ENCODE data around the gene NGFR. TPM values are rescaled to one million over a fixed set of nuclear protein-coding genes. Genes with fewer than 3 reads are reported as not detected.

The NGFR gene
- total RNA-seq, 1 donor from 2014 or later: 14.7 TPM

DNA sequence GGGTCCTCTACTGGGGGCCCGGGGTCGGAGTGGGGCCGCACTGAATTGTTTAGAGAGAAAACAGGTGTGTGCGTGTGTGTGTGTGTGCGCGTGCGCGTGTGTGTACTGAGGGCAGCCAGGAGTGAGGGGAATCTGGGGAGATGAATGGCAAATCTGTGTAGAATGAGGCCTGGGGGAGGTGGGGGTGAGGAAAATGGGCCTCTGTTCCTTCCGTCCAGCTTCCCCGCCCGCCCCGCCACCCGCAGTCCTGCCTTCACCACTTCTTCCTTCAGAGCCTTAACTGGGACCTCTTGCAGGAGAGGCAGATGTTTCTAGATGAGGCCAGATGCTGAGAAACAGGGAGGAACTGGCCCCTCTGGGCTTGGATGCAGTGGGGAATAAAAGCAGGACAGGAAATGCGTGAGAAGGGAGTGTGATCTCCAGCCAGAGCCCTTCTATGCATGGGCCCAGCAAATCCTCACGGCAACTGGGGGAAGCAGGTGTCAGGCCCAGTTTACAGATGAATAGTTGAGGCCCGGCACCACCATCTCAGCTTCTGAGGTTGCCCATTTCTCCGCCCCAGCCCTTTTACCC lies 29.7 kb upstream of the NGFR start:
- Mint-ChIP-seq H3K4me3 (no peak overlapping the region), H3K27ac (no peak overlapping the region), H3K36me3 (no peaks in the 10 kb centered on the region), H3K27me3 (ENCODE audit: low read depth) (peaks cover 62% of the 10 kb centered on the region), H3K4me1 (peaks cover 19% of the 10 kb centered on the region), H3K9me3 (peaks cover 4% of the 10 kb centered on the region)
- DNase-seq (ENCODE audit: low spot score in 2 of 2, unreplicated experiment in 2 of 2): no peak
- TF ChIP-seq CTCF (IDR thresholded peaks at IDR 0.05; ENCODE audit: unreplicated experiment): no peak

- H3K27me3 Mint-ChIP-seq (ENCODE audit: low read depth): peaks cover 62% of the 10 kb centered on the region
- peaks cover 4% of the 10 kb centered on the region for H3K9me3 Mint-ChIP-seq
- no peak overlapping the region for H3K27ac Mint-ChIP-seq
- H3K4me3 Mint-ChIP-seq: no peak overlapping the region
- DNase-seq (ENCODE audit: low spot score in 2 of 2, unreplicated experiment in 2 of 2): no peak
- H3K36me3 Mint-ChIP-seq: no peaks in the 10 kb centered on the region
- TF ChIP-seq CTCF (IDR thresholded peaks at IDR 0.05; ENCODE audit: unreplicated experiment): no peak
- peaks cover 28% of the 10 kb centered on the region for H3K4me1 Mint-ChIP-seq
Observed at GRCh38 chr17:49466436-49466835, 28.7 kb upstream of the NGFR start.

- no peak for DNase-seq (ENCODE audit: low spot score in 2 of 2, unreplicated experiment in 2 of 2)
- Mint-ChIP-seq H3K9me3 (peaks cover 4% of the 10 kb centered on the region), H3K4me3 (no peak overlapping the region), H3K36me3 (no peaks in the 10 kb centered on the region), H3K27me3 (ENCODE audit: low read depth) (peaks cover 64% of the 10 kb centered on the region), H3K4me1 (peaks cover 35% of the 10 kb centered on the region), H3K27ac (no peak overlapping the region)
- TF ChIP-seq CTCF (IDR thresholded peaks at IDR 0.05; ENCODE audit: unreplicated experiment): no peak
Observed at GRCh38 chr17:49467175-49467574, 27.9 kb upstream of the NGFR start.

DNA sequence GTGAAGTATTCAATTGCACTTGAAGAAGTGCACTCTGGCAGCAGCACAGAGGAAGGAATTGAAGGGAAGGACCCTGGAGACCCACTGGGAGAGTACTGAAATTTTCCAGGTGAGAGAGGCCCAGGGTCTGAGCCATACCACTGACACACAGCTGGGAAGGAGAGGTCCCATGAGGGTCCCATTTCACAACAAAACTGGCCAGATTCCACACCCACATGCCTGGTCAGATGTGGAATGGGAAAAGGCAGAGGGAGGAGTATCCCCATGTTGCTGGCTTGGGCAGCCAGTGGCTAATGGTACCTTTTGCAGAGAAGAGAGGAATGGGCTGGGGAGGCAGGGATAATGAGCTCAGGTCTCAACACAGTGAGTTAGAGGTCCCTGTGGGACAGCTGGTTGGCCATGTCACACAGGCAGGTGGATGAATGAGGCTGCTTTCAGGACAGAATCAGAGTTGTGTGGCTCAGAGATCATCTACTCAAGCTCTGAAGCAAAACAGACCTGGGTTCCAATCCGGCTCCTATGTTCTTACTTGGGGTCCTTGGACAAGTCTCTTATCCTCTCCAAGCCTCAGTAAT lies 26.2 kb upstream of the NGFR start:
- Mint-ChIP-seq H3K9me3 (peaks cover 4% of the 10 kb centered on the region), H3K27me3 (ENCODE audit: low read depth) (peaks cover 53% of the 10 kb centered on the region), H3K4me1 (peaks cover 41% of the 10 kb centered on the region), H3K36me3 (no peaks in the 10 kb centered on the region), H3K27ac (no peak overlapping the region), H3K4me3 (no peak overlapping the region)
- TF ChIP-seq CTCF (IDR thresholded peaks at IDR 0.05; ENCODE audit: unreplicated experiment): no peak
- no peak for DNase-seq (ENCODE audit: low spot score in 2 of 2, unreplicated experiment in 2 of 2)

DNA sequence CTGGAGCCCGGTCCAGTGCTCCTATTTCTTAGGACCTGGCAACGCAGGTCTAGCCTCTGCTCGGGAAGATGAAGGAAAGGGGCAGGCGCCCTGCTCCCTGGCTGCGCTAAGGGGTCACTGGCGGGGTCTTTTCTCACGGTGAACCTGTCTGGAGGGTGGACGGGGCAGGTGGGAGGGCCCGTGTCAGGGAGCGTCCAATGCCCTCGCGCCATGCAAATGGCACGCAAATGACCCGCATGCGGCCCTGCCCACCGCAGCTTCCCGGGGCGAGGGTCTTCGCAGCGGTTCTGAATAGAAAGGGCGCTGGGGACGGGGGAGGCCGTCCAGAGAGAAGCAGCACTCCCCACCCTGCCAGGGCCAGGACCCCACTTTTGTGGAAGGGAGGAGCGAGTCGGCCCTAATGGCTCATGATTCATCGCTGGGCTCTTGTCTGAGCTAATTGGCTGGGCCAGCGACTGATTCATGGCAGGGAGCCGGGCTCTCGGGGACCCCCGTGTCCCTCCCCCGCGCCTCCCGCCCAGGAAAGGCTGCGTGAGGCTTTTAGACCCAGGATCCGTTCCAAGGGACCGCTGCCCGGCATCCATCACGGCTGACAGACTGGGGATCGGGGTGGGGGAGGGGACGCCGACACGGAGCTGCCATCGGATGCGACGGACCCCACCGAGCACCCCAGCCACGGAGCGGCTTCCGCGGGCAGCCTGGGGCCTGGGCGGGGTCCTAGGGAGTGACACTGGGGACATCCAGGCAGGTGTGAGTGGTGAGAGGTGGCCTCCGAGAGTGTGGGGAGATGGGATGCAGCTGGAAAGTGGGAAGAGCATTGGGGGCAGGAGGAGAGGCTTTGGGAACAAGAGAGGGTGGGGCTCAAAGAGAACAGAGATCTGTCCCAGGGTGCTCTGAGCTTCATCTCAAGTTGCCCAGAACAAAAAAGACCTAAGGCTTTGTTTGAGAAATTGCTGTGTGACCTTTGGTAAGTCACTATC lies 25.0 kb upstream of the NGFR start:
- DNase-seq (ENCODE audit: low spot score in 2 of 2, unreplicated experiment in 2 of 2): no peak
- H3K4me1 Mint-ChIP-seq: peaks cover 41% of the 10 kb centered on the region
- TF ChIP-seq CTCF (IDR thresholded peaks at IDR 0.05; ENCODE audit: unreplicated experiment): no peak
- peaks cover 57% of the 10 kb centered on the region for H3K27me3 Mint-ChIP-seq (ENCODE audit: low read depth)
- H3K36me3 Mint-ChIP-seq: no peaks in the 10 kb centered on the region
- H3K27ac Mint-ChIP-seq: no peak overlapping the region
- H3K9me3 Mint-ChIP-seq: no peaks in the 10 kb centered on the region
- H3K4me3 Mint-ChIP-seq: peak overlapping the region; percentile 57
